B cell (primary cell): ENCODE data around the gene MYL12B. TPM values are rescaled to one million over a fixed set of nuclear protein-coding genes. Genes with fewer than 3 reads are reported as not detected.

Experiments used
- ATAC-seq: fragments of 200-7000 bp; cut with Tn5 transposase; one replicate; pipeline ENCODE4 v1.10.0; 2021; ENCODE audit warnings: low read depth, mild to moderate bottlenecking, moderate number of reproducible peaks, moderate library complexity
- CTCF ChIA-PET: fragments of 350-600 bp; sonication (Branson Sonifier 250); formaldehyde crosslinking; loops from one replicate; lab custom pipeline; 2021; ENCODE audit warnings: antibody characterized with exemption, inconsistent platforms; lab: Charles Lee
- POLR2A ChIA-PET: fragments of 350-600 bp; sonication (Branson Sonifier 250); formaldehyde crosslinking; loops from one replicate; lab custom pipeline; 2021; ENCODE audit warnings: antibody characterized with exemption; lab: Charles Lee
- DNase-seq: peaks from one replicate; pipeline ENCODE4 v3.0.0; 2013
- H2AFZ ChIP-seq: 2 replicates; pipeline ENCODE4 v1.6.1; 2012; ENCODE audit warnings: mild to moderate bottlenecking, low read depth, low read length; ENCODE audit not compliant: insufficient read depth, poor library complexity, severe bottlenecking
- H3K27ac ChIP-seq, 2 donors: 1 replicate in 1 of 2; 2 replicates in 1 of 2; pipeline ENCODE4 v1.5.1; 2012 to 2013; ENCODE audit warnings: low read length in 2 of 2, mild to moderate bottlenecking in 2 of 2, moderate library complexity in 1 of 2
- H3K27me3 ChIP-seq, 4 experiments: fragments of 200-600 bp in 1 of 4; sonication (generic) in 1 of 4; replicated peaks in 1 of 4; 1 replicate in 2 of 4; 2 replicates in 2 of 4; pipeline versions ENCODE4 v1.6.1 to v1.7.0; 2013 to 2016; ENCODE audit warnings: low read length in 3 of 4, mild to moderate bottlenecking in 2 of 4, mixed read lengths in 1 of 4, moderate library complexity in 1 of 4; ENCODE audit not compliant: insufficient read depth in 4 of 4, control insufficient read depth in 3 of 4; ENCODE audit errors: control extremely low read depth in 1 of 4
- H3K36me3 ChIP-seq, 2 experiments: replicated peaks in 1 of 2; 1 replicate in 1 of 2; 2 replicates in 1 of 2; pipeline versions ENCODE4 v1.6.1 to v1.7.1; 2013; ENCODE audit warnings: low read length in 1 of 2; ENCODE audit not compliant: insufficient read depth in 2 of 2, control insufficient read depth in 1 of 2; ENCODE audit errors: control extremely low read depth in 1 of 2, extremely low read depth in 1 of 2
- H3K4me1 ChIP-seq, 2 donors: fragments of 200-600 bp in 1 of 2; sonication (generic) in 1 of 2; 1 replicate in 1 of 2; 2 replicates in 1 of 2; pipeline versions ENCODE4 v1.5.1 to v1.6.1; 2013 to 2017; ENCODE audit warnings: low read length in 2 of 2; ENCODE audit not compliant: control insufficient read depth in 2 of 2, insufficient read depth in 2 of 2
- H3K4me2 ChIP-seq: replicated peaks from 2 replicates; pipeline ENCODE3; 2012; ENCODE audit warnings: mild to moderate bottlenecking, low read depth, low read length; ENCODE audit not compliant: poor library complexity, severe bottlenecking
- H3K4me3 ChIP-seq, 5 experiments: fragments of 200-600 bp in 1 of 5; sonication (generic) in 1 of 5; 1 replicate in 3 of 5; 2 replicates in 2 of 5; pipeline versions ENCODE4 v1.5.1 to v1.7.0; 2011 to 2016; ENCODE audit warnings: low read length in 4 of 5, mild to moderate bottlenecking in 4 of 5, low read depth in 2 of 5, control low read depth in 1 of 5, moderate library complexity in 1 of 5; ENCODE audit not compliant: insufficient read depth in 1 of 5; ENCODE audit errors: control extremely low read depth in 1 of 5, extremely low read depth in 1 of 5
- H3K79me2 ChIP-seq: fragments of 200-600 bp; sonication (generic); one replicate; pipeline ENCODE4 v1.6.0; 2016; ENCODE audit warnings: low read length; ENCODE audit not compliant: control insufficient read depth, insufficient read depth
- H3K9ac ChIP-seq: fragments of 200-600 bp; sonication (generic); 2 replicates; pipeline ENCODE4 v1.6.1; 2017; ENCODE audit warnings: mild to moderate bottlenecking, low read length, moderate library complexity
- H3K9me3 ChIP-seq, 3 donors: one replicate each; pipeline versions ENCODE4 v1.6.1 to v1.7.1; 2013; ENCODE audit warnings: low read length in 2 of 3; ENCODE audit not compliant: control insufficient read depth in 2 of 3, insufficient read depth in 1 of 3; ENCODE audit errors: control extremely low read depth in 1 of 3
- H4K20me1 ChIP-seq: 2 replicates; pipeline ENCODE4 v1.6.0; 2012; ENCODE audit warnings: mild to moderate bottlenecking, low read length; ENCODE audit not compliant: insufficient read depth, control insufficient read depth, poor library complexity, severe bottlenecking
- H3K27ac Mint-ChIP-seq: one replicate; pipeline ENCODE4 v1.8.0; 2021; ENCODE audit warnings: mixed read lengths
- H3K27me3 Mint-ChIP-seq: one replicate; pipeline ENCODE4 v1.8.0; 2021; ENCODE audit warnings: mixed read lengths
- H3K4me1 Mint-ChIP-seq: one replicate; pipeline ENCODE4 v1.8.0; 2021; ENCODE audit warnings: mixed read lengths
- H3K4me3 Mint-ChIP-seq: one replicate; pipeline ENCODE4 v1.8.0; 2021; ENCODE audit warnings: mixed read lengths
- H3K9me3 Mint-ChIP-seq: one replicate; pipeline ENCODE4 v1.8.0; 2022; ENCODE audit warnings: mixed read lengths; ENCODE audit not compliant: insufficient read depth
- CTCF ChIP-seq: fragments of 200-600 bp; IDR thresholded peaks from one replicate; pipeline ENCODE4 v1.8.0; 2022; ENCODE audit warnings: antibody characterized with exemption, mild to moderate bottlenecking
- EZH2 ChIP-seq: IDR thresholded peaks from 2 replicates; pipeline ENCODE4 v1.6.1; 2012; ENCODE audit warnings: borderline replicate concordance, low read depth, mild to moderate bottlenecking, moderate library complexity, low read length; ENCODE audit not compliant: insufficient read depth, poor library complexity, severe bottlenecking
- WGBS: methylation state at CpG from one replicate; pipeline ENCODE4 v1.1.5; 2013; ENCODE audit warnings: missing lambda C conversion rate; ENCODE audit not compliant: insufficient coverage; 5-methylcytosine and 5-hydroxymethylcytosine counted together
- intact Hi-C: fragments of 100-400 bp; cut with micrococcal nuclease; formaldehyde crosslinking; loops from one replicate; pipeline ENCODE4 v1.10.0; 2022
- polyA plus RNA-seq: library from polyadenylated mRNA; depleted of rRNA; stranded (reverse); fragments of >200 nt; gene quantifications from 2 replicates; pipeline ENCODE4 v1.2.3, GENCODE V29; 2012
- total RNA-seq, 2 donors: library from RNA; stranded (reverse); fragments of 120-200 nt in 1 of 2; gene quantifications; 1 replicate in 1 of 2; 2 replicates in 1 of 2; pipeline versions ENCODE4 v1.2.3 to v1.2.4, GENCODE V29; 2013 to 2022

MYL12B gene
- total and polyA plus RNA-seq, 2 donors (not counting 1 experiment from before 2014, with no cell fraction given), result 127 to 139 TPM

- H3K27ac Mint-ChIP-seq, result peak overlapping the region; percentile 82
- Histone ChIP-seq H3K36me3 (peaks cover 23 to 60% of the 10 kb centered on the region in 2 experiments), H3K4me1 (peaks cover 58 to 67% of the 10 kb centered on the region in 2 donors), H3K4me3 (no peak overlapping the region), H2AFZ (no peak overlapping the region), H3K9me3 (no peaks in the 10 kb centered on the region), H3K9ac (no peak overlapping the region), H3K27ac (peak overlapping the region in 1 of 2 donors; percentile 81), H3K79me2 (peaks cover 91% of the 10 kb centered on the region), H3K27me3 (no peaks in the 10 kb centered on the region), H3K4me2 (peak overlapping the region; percentile 26), H4K20me1 (peaks cover 18% of the 10 kb centered on the region)
- H3K9me3 Mint-ChIP-seq, result no peaks in the 10 kb centered on the region
- no peak for ATAC-seq
- intact Hi-C loops, result no loop called here
- ChIA-PET POLR2A (interaction anchor here (1.5 kb wide), 1 partner anchor 9 kb away, joined by 3 read pairs; the partner anchor contains the start of gene MYL12B), CTCF (interaction anchor here (1.0 to 1.3 kb wide), 3 partner anchors 9 to 196 kb away, joined by 3 read pairs; no protein-coding TSS in a partner anchor)
- peaks cover 76% of the 10 kb centered on the region for H3K4me1 Mint-ChIP-seq
- WGBS, result no CpG with 5 or more reads among the region's 1 CpG
- H3K27me3 Mint-ChIP-seq, result no peaks in the 10 kb centered on the region
- no peak for DNase-seq
- peak overlapping the region; percentile 37 for H3K4me3 Mint-ChIP-seq
- TF ChIP-seq EZH2 (no peak), CTCF (no peak)
These were observed 9.1 kb upstream of the MYL12B start for GRCh38 chr18:3252843-3253242.

- peaks cover 64 to 72% of the 10 kb centered on the region in 2 donors for H3K4me1 ChIP-seq
- Mint-ChIP-seq H3K4me3 (no peak overlapping the region), H3K9me3 (no peaks in the 10 kb centered on the region), H3K27me3 (no peaks in the 10 kb centered on the region), H3K4me1 (peaks cover 84% of the 10 kb centered on the region), H3K27ac (peak overlapping the region; percentile 59)
- TF ChIP-seq CTCF (no peak), EZH2 (no peak)
- ATAC-seq (no peak), DNase-seq (no peak)
- H3K27me3 ChIP-seq, result no peaks in the 10 kb centered on the region
- intact Hi-C loops, result no loop called here
- H2AFZ ChIP-seq, result no peak overlapping the region
- H3K27ac ChIP-seq, result peak overlapping the region in 1 of 2 donors; percentile 81
- peaks cover 18% of the 10 kb centered on the region for H4K20me1 ChIP-seq
- H3K36me3 ChIP-seq, result peaks cover 23 to 69% of the 10 kb centered on the region in 2 experiments
- ChIA-PET POLR2A (interaction anchor here (0.5 kb wide), 1 partner anchor 500 kb away, joined by 4 read pairs; no protein-coding TSS in a partner anchor), CTCF (interaction anchor here (1.4 to 3.9 kb wide), 4 partner anchors 8 to 411 kb away, joined by 4 to 23 read pairs (median 8); partner anchors contain the start of gene MYL12A)
- H3K79me2 ChIP-seq, result peaks cover 87% of the 10 kb centered on the region
- no peaks in the 10 kb centered on the region for H3K9me3 ChIP-seq
- H3K9ac ChIP-seq, result no peak overlapping the region
- no peak overlapping the region for H3K4me2 ChIP-seq
- no peak overlapping the region for H3K4me3 ChIP-seq
- WGBS, result 100% methylated on average over 1 of the region's 4 CpGs
These were observed 7.2 kb upstream of the MYL12B start for GRCh38 chr18:3254725-3255124.
